ENCODE measurements around the gene GRIN2A. TPM values are rescaled to one million over a fixed set of nuclear protein-coding genes. Genes with fewer than 3 reads are reported as not detected.

The GRIN2A gene
- total and polyA plus RNA-seq, 2 of the 8 experiments (the other 6 are each of a cell fraction or from before 2014, with no cell fraction given): 0.18 to 1.8 TPM

DNA sequence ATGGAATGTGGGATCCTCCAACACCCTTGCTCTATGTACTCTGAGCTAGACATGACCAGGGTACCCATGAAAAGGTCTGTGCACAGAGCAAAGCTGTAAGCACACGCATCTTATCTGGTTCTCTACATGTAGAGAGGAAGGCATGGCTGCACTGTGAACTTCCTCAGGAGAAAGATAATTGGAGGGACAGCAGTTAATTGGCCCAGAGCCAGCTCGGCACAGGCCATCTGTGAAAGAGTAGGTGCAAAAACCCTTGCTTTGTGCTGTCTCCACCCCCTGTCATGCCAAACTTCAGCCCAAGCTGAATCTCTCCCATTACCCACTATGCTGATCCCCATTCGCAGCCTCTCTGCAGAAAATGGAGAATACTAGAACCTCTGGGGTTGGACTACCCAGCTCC, 241.0 kb downstream of the GRIN2A start:
- POLR2A ChIA-PET (ENCODE audit: partially characterized antibody): no interaction called here
- Histone ChIP-seq H4K8ac (ENCODE audit: extremely low read depth, insufficient read depth, low read length) (no peak overlapping the region), H3K9ac (replicated peaks in 1 of 4; ENCODE audit: extremely low read depth in 1 of 4, low read depth in 3 of 4, low read length in 3 of 4) (no peak overlapping the region), H3K14ac (ENCODE audit: insufficient read length) (no peak overlapping the region), H2AFZ (ENCODE audit: low read length) (no peak overlapping the region), H2BK15ac (ENCODE audit: low read length) (no peak overlapping the region), H3K56ac (replicated peaks; ENCODE audit: insufficient read length, low read depth, low read length) (no peak overlapping the region), H3K79me1 (ENCODE audit: low read depth, low read length) (no peaks in the 10 kb centered on the region), H2BK20ac (ENCODE audit: low read length) (no peak overlapping the region), H3K36me3 (ENCODE audit: control insufficient read depth in 2 of 4, insufficient read depth in 4 of 4, low read length in 3 of 4) (no peaks in the 10 kb centered on the region), H4K91ac (replicated peaks; ENCODE audit: insufficient read length, low read length) (no peak overlapping the region), H3K27ac (ENCODE audit: low read depth, low read length) (no peak overlapping the region), H3K18ac (ENCODE audit: extremely low read depth, low read length) (no peak overlapping the region), H3K23ac (ENCODE audit: insufficient read length) (no peak overlapping the region), H3K9me3 (ENCODE audit: insufficient read depth in 2 of 2, low read depth in 1 of 2, low read length in 1 of 2) (no peaks in the 10 kb centered on the region), H3K27me3 (replicated peaks in 1 of 4; ENCODE audit: control insufficient read depth in 3 of 4, extremely low read depth in 1 of 4, insufficient read depth in 3 of 4, low read length in 3 of 4) (no peaks in the 10 kb centered on the region), H2BK120ac (replicated peaks; ENCODE audit: low read depth, low read length) (no peak overlapping the region), H4K5ac (ENCODE audit: insufficient read length, low read depth, low read length) (no peak overlapping the region), H4K20me1 (replicated peaks in 1 of 2; ENCODE audit: control insufficient read depth in 1 of 2, insufficient read depth in 2 of 2, low read length in 2 of 2) (no peaks in the 10 kb centered on the region), H3K4ac (replicated peaks; ENCODE audit: insufficient read length, low read depth, low read length) (no peak overlapping the region), H3K4me1 (replicated peaks in 1 of 4; ENCODE audit: control insufficient read depth in 3 of 4, insufficient read depth in 4 of 4, low read length in 3 of 4) (peaks cover 2 to 7% (median 3%) of the 10 kb centered on the region in 4 experiments; a peak in 5 of 7 replicates), H3K4me3 (ENCODE audit: extremely low read depth in 1 of 4, insufficient read depth in 2 of 4, low read depth in 3 of 4, low read length in 4 of 4) (no peak overlapping the region), H3K23me2 (ENCODE audit: low read depth, low read length) (no peaks in the 10 kb centered on the region), H3K79me2 (ENCODE audit: control insufficient read depth in 1 of 2, insufficient read depth in 2 of 2, low read length in 2 of 2) (no peaks in the 10 kb centered on the region), H3K4me2 (ENCODE audit: insufficient read depth in 1 of 2, low read depth in 2 of 2, low read length in 2 of 2) (no peak overlapping the region), H2BK5ac (ENCODE audit: low read depth, low read length) (no peak overlapping the region), H2BK12ac (ENCODE audit: low read depth, low read length) (no peak overlapping the region), H2AK5ac (ENCODE audit: low read depth, low read length) (no peak overlapping the region)
- CTCF ChIA-PET (ENCODE audit: partially characterized antibody): interaction anchor here (0.6 to 0.7 kb wide), 2 partner anchors 238 to 683 kb away, joined by 3 read pairs; no protein-coding TSS in a partner anchor
- DNase-seq (ENCODE audit: low read depth in 1 of 2, low spot score in 2 of 2) (no peak), FAIRE-seq (no peak)
- 82% methylated on average over 3 of the region's 3 CpGs; no CpG with 5 or more reads in 1 of the 2 experiments for WGBS, 2 experiments (ENCODE audit: extremely low coverage in 1 of 2, insufficient coverage in 1 of 2, insufficient read length in 1 of 2, insufficient replicate concordance in 2 of 2, low coverage in 1 of 2, low lambda C conversion rate in 2 of 2, missing lambda C conversion rate in 1 of 2)
- TF ChIP-seq BCL11A (IDR thresholded peaks at IDR 0.05; ENCODE audit: low read depth in 2 of 2, low read length in 2 of 2): no peak
- no peak for TF ChIP-seq SUZ12 (IDR thresholded peaks at IDR 0.05; ENCODE audit: low read length)
- TF ChIP-seq TAF7 (optimal IDR thresholded peaks at IDR 0.05; ENCODE audit: borderline replicate concordance, low read depth, low read length): no peak
- TF ChIP-seq GABPA (IDR thresholded peaks at IDR 0.05; ENCODE audit: borderline replicate concordance, insufficient read depth, low read length): no peak
- no peak for TF ChIP-seq RBBP5 (IDR thresholded peaks at IDR 0.05; ENCODE audit: borderline replicate concordance, low read depth, low read length)
- TF ChIP-seq SP1 (IDR thresholded peaks at IDR 0.05; ENCODE audit: low read depth, low read length): no peak
- TF ChIP-seq POLR2A (IDR thresholded peaks at IDR 0.05; ENCODE audit: control extremely low read depth in 1 of 2, low read depth in 2 of 2, low read length in 2 of 2): no peak
- no peak for TF ChIP-seq SAP30 (IDR thresholded peaks at IDR 0.05; ENCODE audit: insufficient read depth, insufficient replicate concordance, low read length)
- no peak for TF ChIP-seq TEAD4 (IDR thresholded peaks at IDR 0.05; ENCODE audit: low read depth, low read length)
- TF ChIP-seq, protein P1, sequence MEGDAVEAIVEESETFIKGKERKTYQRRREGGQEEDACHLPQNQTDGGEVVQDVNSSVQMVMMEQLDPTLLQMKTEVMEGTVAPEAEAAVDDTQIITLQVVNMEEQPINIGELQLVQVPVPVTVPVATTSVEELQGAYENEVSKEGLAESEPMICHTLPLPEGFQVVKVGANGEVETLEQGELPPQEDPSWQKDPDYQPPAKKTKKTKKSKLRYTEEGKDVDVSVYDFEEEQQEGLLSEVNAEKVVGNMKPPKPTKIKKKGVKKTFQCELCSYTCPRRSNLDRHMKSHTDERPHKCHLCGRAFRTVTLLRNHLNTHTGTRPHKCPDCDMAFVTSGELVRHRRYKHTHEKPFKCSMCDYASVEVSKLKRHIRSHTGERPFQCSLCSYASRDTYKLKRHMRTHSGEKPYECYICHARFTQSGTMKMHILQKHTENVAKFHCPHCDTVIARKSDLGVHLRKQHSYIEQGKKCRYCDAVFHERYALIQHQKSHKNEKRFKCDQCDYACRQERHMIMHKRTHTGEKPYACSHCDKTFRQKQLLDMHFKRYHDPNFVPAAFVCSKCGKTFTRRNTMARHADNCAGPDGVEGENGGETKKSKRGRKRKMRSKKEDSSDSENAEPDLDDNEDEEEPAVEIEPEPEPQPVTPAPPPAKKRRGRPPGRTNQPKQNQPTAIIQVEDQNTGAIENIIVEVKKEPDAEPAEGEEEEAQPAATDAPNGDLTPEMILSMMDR (IDR thresholded peaks at IDR 0.05; ENCODE audit: control extremely low read depth in 1 of 3, insufficient read depth in 1 of 3, low read depth in 1 of 3, low read length in 3 of 3): no peak
- TF ChIP-seq, protein P2, sequence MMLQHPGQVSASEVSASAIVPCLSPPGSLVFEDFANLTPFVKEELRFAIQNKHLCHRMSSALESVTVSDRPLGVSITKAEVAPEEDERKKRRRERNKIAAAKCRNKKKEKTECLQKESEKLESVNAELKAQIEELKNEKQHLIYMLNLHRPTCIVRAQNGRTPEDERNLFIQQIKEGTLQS (IDR thresholded peaks at IDR 0.05; ENCODE audit: insufficient read depth, low read depth, low read length): no peak
